Measurements from ENCODE around the gene TIRAP.

The TIRAP gene

DNA sequence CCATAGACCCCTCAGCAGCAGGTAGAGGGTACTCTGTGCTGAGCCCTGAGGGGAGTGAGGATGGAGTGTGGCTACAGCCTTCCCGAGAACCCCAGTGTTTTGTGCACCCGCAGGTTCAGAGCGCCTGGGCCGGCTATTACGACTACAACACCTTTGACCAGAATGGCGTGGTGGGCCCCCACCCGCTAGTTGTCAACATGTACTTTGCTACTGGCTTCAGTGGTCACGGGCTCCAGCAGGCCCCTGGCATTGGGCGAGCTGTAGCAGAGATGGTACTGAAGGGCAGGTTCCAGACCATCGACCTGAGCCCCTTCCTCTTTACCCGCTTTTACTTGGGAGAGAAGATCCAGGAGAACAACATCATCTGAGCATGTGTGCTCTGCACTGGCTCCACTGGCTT lies 5.6 kb upstream of the TIRAP start:
- no peak overlapping the region for H3K4me3 ChIP-seq (ENCODE audit: low read depth, low read length)
- TF ChIP-seq, protein P1, sequence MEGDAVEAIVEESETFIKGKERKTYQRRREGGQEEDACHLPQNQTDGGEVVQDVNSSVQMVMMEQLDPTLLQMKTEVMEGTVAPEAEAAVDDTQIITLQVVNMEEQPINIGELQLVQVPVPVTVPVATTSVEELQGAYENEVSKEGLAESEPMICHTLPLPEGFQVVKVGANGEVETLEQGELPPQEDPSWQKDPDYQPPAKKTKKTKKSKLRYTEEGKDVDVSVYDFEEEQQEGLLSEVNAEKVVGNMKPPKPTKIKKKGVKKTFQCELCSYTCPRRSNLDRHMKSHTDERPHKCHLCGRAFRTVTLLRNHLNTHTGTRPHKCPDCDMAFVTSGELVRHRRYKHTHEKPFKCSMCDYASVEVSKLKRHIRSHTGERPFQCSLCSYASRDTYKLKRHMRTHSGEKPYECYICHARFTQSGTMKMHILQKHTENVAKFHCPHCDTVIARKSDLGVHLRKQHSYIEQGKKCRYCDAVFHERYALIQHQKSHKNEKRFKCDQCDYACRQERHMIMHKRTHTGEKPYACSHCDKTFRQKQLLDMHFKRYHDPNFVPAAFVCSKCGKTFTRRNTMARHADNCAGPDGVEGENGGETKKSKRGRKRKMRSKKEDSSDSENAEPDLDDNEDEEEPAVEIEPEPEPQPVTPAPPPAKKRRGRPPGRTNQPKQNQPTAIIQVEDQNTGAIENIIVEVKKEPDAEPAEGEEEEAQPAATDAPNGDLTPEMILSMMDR (IDR thresholded peaks at IDR 0.05; ENCODE audit: low read depth, low read length) = no peak

DNA sequence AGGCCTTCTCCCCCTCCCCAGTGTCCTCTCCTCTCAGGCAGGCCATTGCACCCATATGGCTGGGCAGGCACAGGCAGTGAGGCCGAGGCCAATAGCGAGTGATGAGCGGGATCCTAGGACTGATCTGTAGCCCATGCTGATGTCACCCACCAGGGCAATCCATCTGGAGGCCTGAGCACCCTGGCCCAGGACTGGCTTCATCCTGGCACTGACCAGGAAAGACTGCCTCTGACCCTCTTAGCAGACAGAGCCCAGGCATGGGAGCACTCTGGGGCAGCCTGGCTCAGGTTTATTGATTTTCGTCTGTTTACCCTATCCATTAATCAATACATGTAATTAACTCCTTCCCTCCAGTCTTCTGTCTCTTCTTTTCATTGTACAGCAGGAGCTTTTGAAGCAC lies 5.1 kb upstream of the TIRAP start:
- TF ChIP-seq, protein P1 (IDR thresholded peaks at IDR 0.05; ENCODE audit: low read depth, low read length) = no peak

DNA sequence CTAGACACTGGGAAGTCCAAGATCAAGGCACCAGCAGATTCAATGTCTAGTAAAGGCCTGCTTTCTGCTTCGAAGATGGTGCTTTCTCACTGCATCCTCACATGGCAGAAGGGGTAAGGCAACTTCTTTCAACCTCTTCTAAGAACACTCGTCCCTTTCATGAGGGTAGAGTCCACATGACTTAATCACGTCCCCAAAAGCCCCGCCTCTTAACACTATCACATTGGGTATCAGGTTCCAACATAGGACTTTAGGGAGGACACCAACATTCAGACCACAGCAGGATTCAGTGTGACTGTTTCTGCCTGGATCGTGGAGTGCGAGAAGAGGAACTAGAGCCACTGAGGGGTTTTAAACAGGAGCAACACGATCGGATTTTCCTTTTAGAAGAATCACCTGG lies 3.7 kb upstream of the TIRAP start:
- TF ChIP-seq, protein P1 (IDR thresholded peaks at IDR 0.05; ENCODE audit: low read depth, low read length) = no peak
- H3K4me3 ChIP-seq (ENCODE audit: low read depth, low read length) = no peak overlapping the region

More for the DNA sequence above, 5.1 kb upstream of the TIRAP start:
- no peak overlapping the region for H3K4me3 ChIP-seq (ENCODE audit: low read depth, low read length)

DNA sequence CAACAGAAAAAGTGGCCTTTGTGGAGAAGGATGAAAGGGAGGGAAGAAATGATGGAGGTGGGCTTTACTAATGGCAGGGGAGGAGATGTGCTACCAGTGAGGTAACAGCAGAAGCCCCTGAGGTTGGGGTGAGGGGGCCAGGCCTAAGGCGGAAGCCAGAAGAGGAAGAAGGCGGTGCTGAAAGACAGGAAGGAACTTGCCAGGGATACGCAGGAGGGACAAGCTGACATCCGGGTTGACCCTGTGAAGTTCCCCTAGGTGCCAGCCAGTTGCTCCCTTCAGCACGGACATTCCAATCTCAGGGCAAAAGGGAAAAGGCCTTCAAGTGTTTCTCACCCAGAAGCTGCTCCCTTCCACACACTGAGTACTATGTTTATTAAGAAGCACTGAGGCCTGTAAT lies 2.3 kb upstream of the TIRAP start:
- no peak overlapping the region for H3K4me3 ChIP-seq (ENCODE audit: low read depth, low read length)
- TF ChIP-seq, protein P1 (IDR thresholded peaks at IDR 0.05; ENCODE audit: low read depth, low read length) = no peak

DNA sequence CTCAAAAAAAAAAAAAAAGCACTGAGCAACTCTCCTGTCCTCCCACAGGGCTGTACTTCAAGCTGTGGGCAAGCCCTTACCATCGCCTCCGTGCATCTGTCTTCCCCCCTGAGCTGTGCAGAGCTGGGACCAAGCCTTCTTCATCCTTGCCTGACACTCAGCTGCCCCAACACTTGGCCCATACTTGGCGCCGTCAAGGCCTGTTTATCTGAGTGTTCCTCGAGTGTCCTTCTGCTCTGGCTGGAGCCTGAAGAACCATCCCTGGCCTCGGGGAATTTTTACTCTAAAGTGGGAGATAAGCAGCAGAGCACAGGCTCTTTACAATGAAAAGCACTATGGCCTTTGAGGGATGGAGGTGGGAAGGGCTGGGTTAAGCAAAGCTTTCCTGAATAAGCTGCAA lies 1.6 kb upstream of the TIRAP start:
- H3K4me3 ChIP-seq (ENCODE audit: low read depth, low read length) = no peak overlapping the region
- TF ChIP-seq, protein P1 (IDR thresholded peaks at IDR 0.05; ENCODE audit: low read depth, low read length) = no peak

DNA sequence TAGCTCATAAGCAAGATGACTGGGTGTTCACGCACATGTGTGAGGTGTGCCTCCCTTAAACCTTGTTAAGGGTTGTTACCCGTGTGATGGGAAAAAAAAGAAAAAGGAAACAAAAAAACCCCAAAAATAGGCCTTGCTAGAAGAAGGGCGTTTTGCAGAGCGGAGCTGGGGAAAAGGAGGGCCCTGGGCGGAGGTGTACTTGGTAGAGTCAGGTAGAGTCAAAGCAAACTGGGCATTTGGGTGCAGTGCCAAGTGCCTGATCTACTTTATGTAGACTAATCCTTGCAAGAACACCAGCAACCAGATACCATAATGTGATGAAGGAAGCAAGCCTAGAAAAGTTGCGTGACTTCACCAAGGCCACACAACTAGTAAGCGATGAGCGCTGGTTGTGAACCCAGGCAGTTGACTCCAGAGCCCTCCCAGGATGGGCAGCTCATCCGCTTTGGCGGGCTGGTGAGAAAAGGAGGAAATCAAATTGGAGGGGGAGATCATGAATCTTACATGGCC lies 1.2 kb upstream of the TIRAP start:
- TF ChIP-seq, protein P1 (IDR thresholded peaks at IDR 0.05; ENCODE audit: low read depth, low read length) = no peak
- H3K4me3 ChIP-seq (ENCODE audit: low read depth, low read length) = no peak overlapping the region

DNA sequence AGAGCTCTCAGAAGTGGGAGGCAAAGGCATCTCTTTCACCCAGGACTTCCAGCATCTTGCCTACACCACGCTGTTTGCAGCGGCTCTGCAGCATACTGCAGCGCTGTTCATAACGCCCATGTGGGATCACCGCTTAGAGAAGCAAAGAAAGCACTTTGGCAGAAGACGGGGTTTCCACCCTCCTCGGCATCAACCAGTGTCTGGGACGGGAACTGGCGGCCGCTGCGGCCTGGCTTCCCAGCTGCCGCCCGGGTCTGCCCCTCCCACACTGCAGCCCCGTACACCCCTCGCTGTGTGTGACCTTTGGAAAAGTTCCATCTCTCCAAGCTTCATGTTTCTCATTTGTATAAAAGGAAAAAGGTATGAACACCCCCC lies 545 bp upstream of the TIRAP start:
- TF ChIP-seq, protein P1 (IDR thresholded peaks at IDR 0.05; ENCODE audit: low read depth, low read length) = no peak
- peak overlapping the region; percentile 74 for H3K4me3 ChIP-seq (ENCODE audit: low read depth, low read length)
